Epithelial cell of proximal tubule (primary cell): ENCODE data around the gene HOXC9. TPM values are rescaled to one million over a fixed set of nuclear protein-coding genes. Genes with fewer than 3 reads are reported as not detected.

Experiments used
- DNase-seq: peaks from one replicate; pipeline ENCODE4 v3.0.0-alpha.2; 2011; ENCODE audit warnings: low read depth
- H3K4me3 ChIP-seq: 2 replicates; pipeline ENCODE4 v1.5.1; 2011; ENCODE audit warnings: low read depth, mild to moderate bottlenecking, low read length
- total RNA-seq: library from RNA; depleted of rRNA; stranded (reverse); fragments of >200 nt; gene quantifications from 2 replicates; pipeline ENCODE4 v1.2.3, GENCODE V29; 2015
- TF ChIP-seq, protein P1 (sequence below): conservative IDR thresholded peaks from 2 replicates; pipeline ENCODE4 v1.5.1; 2012; ENCODE audit warnings: low read depth, mild to moderate bottlenecking, low read length

The HOXC9 gene
- total RNA-seq, 1 donor from 2014 or later = 11.0 TPM

DNA sequence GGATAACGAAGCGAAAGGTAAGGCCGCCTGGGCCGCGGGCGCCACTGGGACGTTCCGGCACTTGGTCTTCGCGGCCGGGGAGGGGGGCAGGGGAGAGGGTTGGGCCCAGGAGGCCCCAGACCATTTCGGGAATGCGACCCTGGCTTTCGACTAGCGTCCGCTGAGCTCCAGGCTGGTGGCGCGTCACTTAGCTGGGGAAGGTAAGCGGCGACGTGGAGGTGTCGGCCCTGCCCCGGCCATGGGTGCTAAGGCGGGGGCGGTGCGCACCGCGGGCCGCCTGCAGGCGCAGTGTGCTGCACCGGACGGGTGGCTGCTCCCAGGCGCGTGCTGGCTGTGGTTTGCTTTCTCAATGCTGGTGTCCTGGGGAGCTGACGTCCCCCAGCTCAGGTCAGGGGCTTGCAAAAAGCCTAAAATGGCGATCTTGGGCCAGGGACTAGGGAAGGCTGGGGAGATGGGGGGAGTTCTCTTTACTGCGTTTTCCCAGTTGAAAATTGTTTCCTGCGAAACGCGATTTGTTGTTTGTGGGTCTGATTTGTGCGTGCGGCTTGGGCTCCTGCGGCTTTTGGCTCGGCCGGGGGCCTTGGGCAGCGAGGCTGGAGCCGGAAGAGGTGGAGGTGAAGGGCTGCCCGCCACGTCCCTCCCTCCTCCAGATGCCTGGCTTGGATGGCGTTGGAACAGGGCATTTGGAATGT is 13.8 kb upstream of the HOXC9 start:
- peak overlapping the region; percentile 98 for H3K4me3 ChIP-seq
- no peak for DNase-seq
- TF ChIP-seq, protein P1, sequence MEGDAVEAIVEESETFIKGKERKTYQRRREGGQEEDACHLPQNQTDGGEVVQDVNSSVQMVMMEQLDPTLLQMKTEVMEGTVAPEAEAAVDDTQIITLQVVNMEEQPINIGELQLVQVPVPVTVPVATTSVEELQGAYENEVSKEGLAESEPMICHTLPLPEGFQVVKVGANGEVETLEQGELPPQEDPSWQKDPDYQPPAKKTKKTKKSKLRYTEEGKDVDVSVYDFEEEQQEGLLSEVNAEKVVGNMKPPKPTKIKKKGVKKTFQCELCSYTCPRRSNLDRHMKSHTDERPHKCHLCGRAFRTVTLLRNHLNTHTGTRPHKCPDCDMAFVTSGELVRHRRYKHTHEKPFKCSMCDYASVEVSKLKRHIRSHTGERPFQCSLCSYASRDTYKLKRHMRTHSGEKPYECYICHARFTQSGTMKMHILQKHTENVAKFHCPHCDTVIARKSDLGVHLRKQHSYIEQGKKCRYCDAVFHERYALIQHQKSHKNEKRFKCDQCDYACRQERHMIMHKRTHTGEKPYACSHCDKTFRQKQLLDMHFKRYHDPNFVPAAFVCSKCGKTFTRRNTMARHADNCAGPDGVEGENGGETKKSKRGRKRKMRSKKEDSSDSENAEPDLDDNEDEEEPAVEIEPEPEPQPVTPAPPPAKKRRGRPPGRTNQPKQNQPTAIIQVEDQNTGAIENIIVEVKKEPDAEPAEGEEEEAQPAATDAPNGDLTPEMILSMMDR = peak; percentile 15

DNA sequence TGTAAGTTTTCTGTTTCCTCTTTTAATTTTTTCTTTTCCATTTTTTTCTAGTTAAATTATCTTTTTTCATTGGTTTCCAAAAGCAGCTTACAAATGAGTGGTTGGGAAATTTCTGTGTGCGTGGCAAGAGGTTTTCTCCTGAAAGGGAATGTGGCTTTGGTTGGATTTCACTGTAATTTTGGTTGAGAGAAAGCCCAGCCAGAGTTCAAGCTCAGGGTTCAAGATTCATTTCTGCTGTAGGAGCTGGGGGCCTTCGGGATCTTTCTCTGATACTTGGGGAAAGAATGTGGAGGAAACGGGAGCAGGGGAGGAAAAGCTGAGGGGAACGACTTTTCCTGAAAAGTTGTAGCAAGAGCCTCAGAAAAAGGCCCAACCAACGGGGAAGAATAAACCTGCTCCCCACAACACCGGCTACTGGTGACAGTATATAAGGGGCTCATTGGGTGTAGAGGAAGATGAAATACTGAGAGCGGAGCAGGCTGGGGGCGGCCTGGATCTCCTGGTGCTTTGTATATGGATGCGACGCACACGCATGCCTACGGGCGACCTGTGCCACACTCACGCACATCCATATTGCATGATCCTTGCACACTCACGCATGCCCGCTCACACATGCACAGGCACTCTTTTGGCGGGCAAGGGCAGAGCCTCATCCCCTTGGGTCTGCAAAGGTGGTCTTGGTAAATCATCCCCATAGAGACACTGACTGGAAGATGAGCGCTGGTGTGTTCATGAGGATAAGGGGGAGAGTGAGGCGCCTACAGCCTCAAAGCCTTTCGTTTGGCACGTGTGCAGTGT is 13.1 kb upstream of the HOXC9 start:
- H3K4me3 ChIP-seq = peak overlapping the region; percentile 98
- DNase-seq = no peak
- TF ChIP-seq, protein P1 = no peak

DNA sequence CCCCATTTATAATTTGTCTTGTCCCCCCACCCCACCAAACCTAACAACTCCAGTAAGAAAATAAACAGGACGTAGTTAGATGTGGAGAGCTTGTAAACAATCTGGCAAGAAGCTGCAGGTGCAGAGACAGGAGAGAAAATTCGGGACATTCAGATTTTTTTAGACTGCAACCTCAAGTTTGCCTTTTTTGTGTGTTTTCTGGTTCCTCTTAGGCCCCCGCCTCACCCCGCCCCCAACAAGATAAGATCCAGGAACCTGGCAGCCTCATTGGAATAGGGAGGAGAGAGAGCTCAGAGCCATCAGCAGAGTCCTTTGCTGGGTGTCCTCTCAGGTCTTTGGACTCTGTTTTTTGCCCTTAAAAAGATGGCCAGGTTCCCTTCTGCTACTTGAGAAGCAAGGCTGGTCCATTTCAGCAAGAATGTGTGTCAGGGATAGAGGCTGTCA is 12.2 kb upstream of the HOXC9 start:
- TF ChIP-seq, protein P1 = no peak
- DNase-seq = no peak
- peak overlapping the region; percentile 98 for H3K4me3 ChIP-seq

DNA sequence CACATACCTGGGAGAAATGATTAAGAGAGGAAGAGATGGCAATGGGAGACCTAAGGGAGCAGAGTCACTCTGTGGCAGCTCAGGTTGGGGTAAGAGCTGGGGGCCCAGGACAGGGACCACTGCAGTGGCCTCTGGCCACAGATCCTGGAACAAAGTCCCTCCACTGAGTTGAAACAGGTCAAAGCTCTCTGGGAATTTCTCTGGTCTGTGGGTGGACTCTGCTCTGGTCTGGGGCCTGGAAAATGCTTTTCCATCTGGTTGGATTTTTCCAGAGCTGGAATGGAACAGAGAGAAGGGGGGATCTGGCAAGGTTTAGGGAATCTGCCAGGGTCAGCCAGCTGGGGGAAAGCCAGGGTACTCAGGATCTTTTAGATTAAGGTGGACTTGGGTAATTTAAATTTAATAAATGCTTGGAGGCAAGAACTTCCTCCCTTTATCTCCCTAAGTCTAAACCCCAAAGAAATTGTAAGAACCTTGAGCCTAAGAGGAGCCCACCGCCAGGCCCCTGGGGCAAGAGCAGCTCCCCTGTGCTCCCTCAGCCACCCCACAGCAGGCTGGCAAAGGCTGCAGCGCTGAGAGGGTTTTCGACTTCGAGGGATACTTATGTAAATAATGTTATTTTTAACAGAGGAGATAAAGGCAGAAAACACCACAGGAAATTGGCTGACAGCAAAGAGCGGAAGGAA is 11.3 kb upstream of the HOXC9 start:
- TF ChIP-seq, protein P1 = no peak
- DNase-seq = no peak
- peak overlapping the region; percentile 98 for H3K4me3 ChIP-seq

DNA sequence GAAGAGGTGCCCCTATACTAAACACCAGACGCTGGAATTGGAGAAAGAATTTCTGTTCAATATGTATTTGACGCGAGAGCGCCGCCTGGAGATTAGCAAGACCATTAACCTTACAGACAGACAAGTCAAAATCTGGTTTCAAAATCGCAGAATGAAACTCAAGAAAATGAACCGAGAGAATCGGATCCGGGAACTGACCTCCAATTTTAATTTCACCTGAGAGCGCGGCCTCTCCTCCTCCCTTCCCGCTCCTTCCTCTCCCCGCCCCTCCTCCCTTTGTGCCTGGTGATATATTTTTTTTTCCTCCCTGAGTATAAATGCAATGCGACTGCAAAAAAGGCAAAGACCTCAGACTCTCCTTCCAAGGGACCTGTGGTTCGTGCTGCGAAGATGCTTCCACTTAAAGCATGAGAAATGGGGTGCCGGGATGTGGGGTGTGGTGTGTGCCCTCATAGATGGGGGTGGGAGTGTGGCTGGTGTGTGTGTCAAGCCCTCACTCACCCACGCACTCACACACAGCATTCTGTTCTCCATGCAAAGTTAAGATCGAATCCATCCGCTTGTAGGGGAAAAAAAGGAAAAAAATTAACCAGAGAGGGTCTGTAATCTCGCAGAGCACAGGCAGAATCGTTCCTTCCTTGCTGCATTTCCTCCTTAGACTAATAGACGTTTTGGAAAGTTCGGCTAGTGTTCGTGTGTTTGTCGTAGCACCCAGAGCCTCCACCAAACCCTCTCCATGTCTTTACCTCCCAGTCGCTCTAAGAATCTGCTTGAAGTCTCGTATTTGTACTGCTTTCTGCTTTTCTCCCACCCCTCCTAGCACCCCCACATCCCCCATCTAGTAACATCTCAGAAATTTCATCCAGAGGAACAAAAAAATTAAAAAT is 10.5 kb upstream of the HOXC9 start:
- TF ChIP-seq, protein P1 = peak; percentile 61
- H3K4me3 ChIP-seq = peak overlapping the region; percentile 98
- DNase-seq = no peak
